ENCODE data around the gene OR1S2. TPM values are rescaled to one million over a fixed set of nuclear protein-coding genes. Genes with fewer than 3 reads are reported as not detected.
"Not testable (repeated sequence)": the region's sequence is repeated elsewhere in the genome, so short reads cannot be mapped to it uniquely, and the experiment has no call there.

OR1S2 gene
- total RNA-seq, 1 experiment from 2014 or later = not detected

- H3K4me1 ChIP-seq (ENCODE audit: control insufficient read depth, insufficient read depth, low read length); H3K27ac ChIP-seq (ENCODE audit: low read length); ATAC-seq; H3K9me3 ChIP-seq (ENCODE audit: control insufficient read depth, insufficient read depth, low read depth, low read length); CTCF ChIA-PET; intact Hi-C loops (cut with micrococcal nuclease; ENCODE audit: unreplicated experiment); H3K4me3 ChIP-seq (ENCODE audit: low read depth in 2 of 2, low read length in 2 of 2); BruUV-seq (replicated peaks); H3K36me3 ChIP-seq (ENCODE audit: control insufficient read depth, insufficient read depth, low read length); DNase-seq (ENCODE audit: low read depth, low spot score); in situ Hi-C loops (cut with HindIII; ENCODE audit: low pct_unique_long_range_greater_than_20kb, low sequenced_read_pairs); H3K27me3 ChIP-seq (ENCODE audit: control insufficient read depth, insufficient read depth, low read length); POLR2A ChIA-PET: not testable (repeated sequence)
Observed at GRCh38 chr11:58212420-58212819, 8.5 kb upstream of the OR1S2 start, which contains the start of gene OR1S1. Gene OR1S1 (plus strand): TSS chr11:58212720.

- H3K4me3 ChIP-seq (ENCODE audit: low read depth in 2 of 2, low read length in 2 of 2) = no peak overlapping the region
- H3K36me3 ChIP-seq (ENCODE audit: control insufficient read depth, insufficient read depth, low read length) = no peaks in the 10 kb centered on the region
- intact Hi-C loops (cut with micrococcal nuclease; ENCODE audit: unreplicated experiment) = no loop called here
- ATAC-seq (no peak), DNase-seq (ENCODE audit: low read depth, low spot score) (no peak)
- H3K4me1 ChIP-seq (ENCODE audit: control insufficient read depth, insufficient read depth, low read length) = no peaks in the 10 kb centered on the region
- H3K27me3 ChIP-seq (ENCODE audit: control insufficient read depth, insufficient read depth, low read length) = no peaks in the 10 kb centered on the region
- no TSS peak for BruUV-seq (replicated peaks)
- in situ Hi-C loops (cut with HindIII; ENCODE audit: low pct_unique_long_range_greater_than_20kb, low sequenced_read_pairs) = no loop called here
- no peak for TF ChIP-seq TCF7L2 (IDR thresholded peaks at IDR 0.05; ENCODE audit: low read depth, low read length)
- TF ChIP-seq CTCF (IDR thresholded peaks at IDR 0.05) = no peak
- TF ChIP-seq REST (IDR thresholded peaks at IDR 0.05; ENCODE audit: insufficient read depth in 1 of 2, low read depth in 2 of 2, low read length in 1 of 2) = no peak
- TF ChIP-seq POLR2AphosphoS5 (IDR thresholded peaks at IDR 0.05; ENCODE audit: low read depth, low read length) = no peak
- TF ChIP-seq SIN3A (IDR thresholded peaks at IDR 0.05; ENCODE audit: borderline replicate concordance, insufficient read depth, low read depth, low read length) = no peak
- no peak overlapping the region for H3K27ac ChIP-seq (ENCODE audit: low read length)
- POLR2A ChIA-PET = no interaction called here
- CTCF ChIA-PET = no interaction called here
- no peaks in the 10 kb centered on the region; the same call in 1 of the 2 replicates for H3K9me3 ChIP-seq (ENCODE audit: control insufficient read depth, insufficient read depth, low read depth, low read length)
Observed at GRCh38 chr11:58199271-58199670, 4.7 kb downstream of the OR1S2 start.

GRCh38 chr11:58195939-58196338 is 8.0 kb downstream of the OR1S2 start:
- in situ Hi-C loops (cut with HindIII; ENCODE audit: low pct_unique_long_range_greater_than_20kb, low sequenced_read_pairs) = no loop called here

More at GRCh38 chr11:58195939-58196338, 8.0 kb downstream of the OR1S2 start:
- ATAC-seq = no peak
- no peak for DNase-seq (ENCODE audit: low read depth, low spot score)
- no TSS peak for BruUV-seq (replicated peaks)
- H3K4me3 ChIP-seq (ENCODE audit: low read depth in 2 of 2, low read length in 2 of 2) = no peak overlapping the region
- ChIA-PET CTCF (no interaction called here), POLR2A (no interaction called here)
- intact Hi-C loops (cut with micrococcal nuclease; ENCODE audit: unreplicated experiment) = no loop called here
- H3K27me3 ChIP-seq (ENCODE audit: control insufficient read depth, insufficient read depth, low read length) = no peaks in the 10 kb centered on the region
- no peak for TF ChIP-seq REST (IDR thresholded peaks at IDR 0.05; ENCODE audit: insufficient read depth in 1 of 2, low read depth in 2 of 2, low read length in 1 of 2)
- TF ChIP-seq SIN3A (IDR thresholded peaks at IDR 0.05; ENCODE audit: borderline replicate concordance, insufficient read depth, low read depth, low read length) = no peak
- H3K36me3 ChIP-seq (ENCODE audit: control insufficient read depth, insufficient read depth, low read length) = no peaks in the 10 kb centered on the region
- no peak overlapping the region for H3K27ac ChIP-seq (ENCODE audit: low read length)
- H3K4me1 ChIP-seq (ENCODE audit: control insufficient read depth, insufficient read depth, low read length) = no peaks in the 10 kb centered on the region
- no peaks in the 10 kb centered on the region; the same call in 1 of the 2 replicates for H3K9me3 ChIP-seq (ENCODE audit: control insufficient read depth, insufficient read depth, low read depth, low read length)

Data from Panc1 (cell line).